ENCODE data around the gene MMP20. TPM values are rescaled to one million over a fixed set of nuclear protein-coding genes. Genes with fewer than 3 reads are reported as not detected.

The MMP20 gene
- total RNA-seq, 1 experiment from 2014 or later, result not detected

DNA sequence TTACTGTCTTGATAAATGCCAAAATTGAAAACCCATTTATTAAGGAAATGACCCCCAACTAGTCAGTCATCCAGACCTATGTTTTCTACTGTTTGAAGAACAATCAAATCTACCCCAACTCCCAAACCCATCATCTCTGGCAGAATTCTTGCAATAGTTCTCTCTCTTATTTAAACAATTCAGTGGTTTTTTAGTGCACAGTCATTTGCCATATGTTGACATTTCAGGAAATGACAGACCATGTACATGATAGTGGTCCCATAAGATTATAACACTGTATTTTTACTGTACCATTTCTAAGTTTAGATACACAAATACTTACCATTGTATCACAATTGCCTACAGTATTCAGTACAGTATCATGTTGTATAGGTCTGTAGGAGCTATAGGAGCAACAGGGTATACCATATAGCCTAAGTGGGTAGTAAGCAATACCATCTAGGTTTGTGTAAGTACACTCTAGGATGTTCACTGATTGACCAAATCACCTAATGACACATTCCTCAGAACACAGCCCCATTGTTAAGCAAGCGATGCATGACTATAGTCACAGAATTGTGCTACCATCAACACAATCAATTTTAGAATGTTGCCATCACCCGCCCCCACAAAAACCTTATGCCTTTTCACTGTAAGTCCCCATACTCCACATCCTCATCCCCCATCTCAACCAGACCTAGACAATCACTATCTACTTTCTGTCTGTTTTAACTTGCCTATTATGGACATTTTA lies 41.8 kb downstream of the MMP20 start:
- Histone ChIP-seq H3K79me2 (ENCODE audit: low read length) (no peaks in the 10 kb centered on the region), H3K9ac (ENCODE audit: low read length) (no peak overlapping the region), H3K4me1 (ENCODE audit: low read length) (no peaks in the 10 kb centered on the region), H3K4me3 (ENCODE audit: low read length) (no peak overlapping the region), H3K4me2 (ENCODE audit: low read depth, low read length, poor library complexity, severe bottlenecking) (no peak overlapping the region), H4K20me1 (ENCODE audit: insufficient read depth, low read depth, low read length) (no peaks in the 10 kb centered on the region), H3K36me3 (ENCODE audit: insufficient read depth, low read length) (no peaks in the 10 kb centered on the region), H3K27me3 (ENCODE audit: low read length) (no peaks in the 10 kb centered on the region), H3K9me3 (ENCODE audit: low read length) (no peaks in the 10 kb centered on the region), H3K9me2 (replicated peaks; ENCODE audit: insufficient read depth, low read length) (no peaks in the 10 kb centered on the region), H2AFZ (ENCODE audit: low read length) (no peak overlapping the region), H3K27ac (ENCODE audit: low read length) (no peak overlapping the region)
- no peak for DNase-seq

- no peak overlapping the region for H2AFZ ChIP-seq (ENCODE audit: low read length)
- H3K9me3 ChIP-seq (ENCODE audit: low read length), result no peaks in the 10 kb centered on the region
- no peaks in the 10 kb centered on the region for H4K20me1 ChIP-seq (ENCODE audit: insufficient read depth, low read depth, low read length)
- DNase-seq, result no peak
- H3K27ac ChIP-seq (ENCODE audit: low read length), result no peak overlapping the region
- H3K9ac ChIP-seq (ENCODE audit: low read length), result no peak overlapping the region
- no peak overlapping the region for H3K4me3 ChIP-seq (ENCODE audit: low read length)
- no peaks in the 10 kb centered on the region for H3K4me1 ChIP-seq (ENCODE audit: low read length)
- H3K36me3 ChIP-seq (ENCODE audit: insufficient read depth, low read length), result no peaks in the 10 kb centered on the region
- H3K4me2 ChIP-seq (ENCODE audit: low read depth, low read length, poor library complexity, severe bottlenecking), result no peak overlapping the region
- H3K79me2 ChIP-seq (ENCODE audit: low read length), result no peaks in the 10 kb centered on the region
- no peaks in the 10 kb centered on the region for H3K27me3 ChIP-seq (ENCODE audit: low read length)
- no peaks in the 10 kb centered on the region for H3K9me2 ChIP-seq (replicated peaks; ENCODE audit: insufficient read depth, low read length)
Measured at GRCh38 chr11:102582140-102582539, 43.0 kb downstream of the MMP20 start.

DNA sequence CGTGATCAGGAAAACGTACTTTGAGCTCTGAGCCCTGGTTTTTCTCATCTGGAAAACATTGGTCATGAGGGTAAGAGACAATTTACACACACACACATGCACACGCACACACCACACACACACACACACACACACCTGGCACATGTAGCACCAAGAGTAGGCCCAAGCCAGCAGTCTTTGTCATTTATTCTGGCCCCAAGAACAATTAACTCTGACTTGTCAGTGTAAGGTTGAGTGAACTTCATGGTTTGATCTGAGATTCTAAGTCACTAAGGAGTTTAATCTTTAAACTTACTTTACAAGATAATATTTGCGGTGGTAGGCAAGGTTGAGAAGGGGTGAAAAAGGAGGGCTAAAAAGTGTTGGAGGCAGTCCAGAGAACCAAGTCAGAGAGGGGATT lies 44.1 kb downstream of the MMP20 start:
- Histone ChIP-seq H3K4me3 (ENCODE audit: low read length) (no peak overlapping the region), H2AFZ (ENCODE audit: low read length) (no peak overlapping the region), H4K20me1 (ENCODE audit: insufficient read depth, low read depth, low read length) (no peaks in the 10 kb centered on the region), H3K79me2 (ENCODE audit: low read length) (no peaks in the 10 kb centered on the region), H3K4me2 (ENCODE audit: low read depth, low read length, poor library complexity, severe bottlenecking) (no peak overlapping the region), H3K4me1 (ENCODE audit: low read length) (no peaks in the 10 kb centered on the region), H3K9ac (ENCODE audit: low read length) (no peak overlapping the region), H3K9me2 (replicated peaks; ENCODE audit: insufficient read depth, low read length) (no peaks in the 10 kb centered on the region; the same call in 1 of the 2 replicates), H3K27ac (ENCODE audit: low read length) (no peak overlapping the region), H3K9me3 (ENCODE audit: low read length) (no peaks in the 10 kb centered on the region), H3K36me3 (ENCODE audit: insufficient read depth, low read length) (no peaks in the 10 kb centered on the region), H3K27me3 (ENCODE audit: low read length) (no peaks in the 10 kb centered on the region)
- DNase-seq, result no peak

DNA sequence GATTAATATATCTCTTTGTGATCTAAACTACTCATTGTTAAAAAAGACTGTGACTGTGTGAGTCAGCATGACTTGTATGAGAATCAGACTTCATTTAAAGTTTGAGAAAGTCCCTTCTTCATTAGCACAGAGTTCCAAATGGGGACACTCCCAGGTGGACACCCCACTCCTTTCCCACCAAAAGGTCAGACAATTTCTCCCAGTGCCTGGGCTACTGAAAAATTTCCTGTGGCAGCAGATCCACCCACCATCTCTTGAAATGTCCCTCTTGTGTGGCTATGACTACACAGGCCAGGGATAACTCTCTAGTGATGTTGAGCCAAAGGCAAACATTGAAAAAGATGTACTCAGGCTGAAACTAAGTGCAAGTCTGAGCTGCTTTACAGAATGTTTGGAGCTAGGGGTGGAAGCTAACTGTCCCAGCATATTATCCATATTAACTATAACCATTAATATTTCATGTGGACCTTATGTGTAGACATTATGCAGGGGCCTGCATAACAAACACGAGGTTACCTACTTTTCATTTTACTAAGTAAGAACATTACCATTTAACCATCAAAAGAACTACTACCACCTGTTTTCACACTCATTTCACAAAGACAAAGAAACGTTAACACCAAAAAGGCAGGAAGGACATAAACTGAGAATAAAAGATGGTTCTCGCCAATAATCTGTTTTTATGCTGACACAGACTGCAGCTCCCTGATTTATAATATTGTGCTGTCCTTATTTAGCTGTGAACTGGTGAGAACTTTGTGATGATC lies 44.8 kb downstream of the MMP20 start:
- Histone ChIP-seq H3K36me3 (ENCODE audit: insufficient read depth, low read length) (no peaks in the 10 kb centered on the region), H3K4me2 (ENCODE audit: low read depth, low read length, poor library complexity, severe bottlenecking) (no peak overlapping the region), H3K9me2 (replicated peaks; ENCODE audit: insufficient read depth, low read length) (no peaks in the 10 kb centered on the region; the same call in 1 of the 2 replicates), H4K20me1 (ENCODE audit: insufficient read depth, low read depth, low read length) (no peaks in the 10 kb centered on the region), H3K79me2 (ENCODE audit: low read length) (no peaks in the 10 kb centered on the region), H3K4me1 (ENCODE audit: low read length) (no peaks in the 10 kb centered on the region), H3K9me3 (ENCODE audit: low read length) (no peaks in the 10 kb centered on the region), H3K4me3 (ENCODE audit: low read length) (no peak overlapping the region), H2AFZ (ENCODE audit: low read length) (no peak overlapping the region), H3K27ac (ENCODE audit: low read length) (no peak overlapping the region), H3K27me3 (ENCODE audit: low read length) (no peaks in the 10 kb centered on the region), H3K9ac (ENCODE audit: low read length) (no peak overlapping the region)
- no peak for DNase-seq

DNA sequence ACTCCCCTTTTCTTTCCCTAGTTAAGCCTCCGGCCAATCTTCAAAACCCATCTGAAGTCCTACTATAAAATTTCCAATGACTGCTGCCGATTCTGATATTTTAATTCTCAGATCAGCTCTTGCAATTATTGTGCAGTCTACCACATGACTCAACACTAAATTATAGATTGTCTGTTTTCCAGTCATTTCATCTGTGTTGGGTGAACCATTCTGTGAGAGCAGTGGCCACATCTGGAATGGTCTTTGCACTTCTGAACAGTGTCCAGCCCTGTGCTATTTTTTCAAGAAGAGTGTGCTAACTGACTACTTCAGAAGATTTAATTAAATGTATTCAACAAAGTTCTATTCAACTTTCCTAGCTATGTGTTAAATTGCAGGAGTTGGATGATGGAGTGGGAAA lies 47.4 kb downstream of the MMP20 start:
- no peak overlapping the region for H2AFZ ChIP-seq (ENCODE audit: low read length)
- H3K36me3 ChIP-seq (ENCODE audit: insufficient read depth, low read length), result no peaks in the 10 kb centered on the region
- H3K4me2 ChIP-seq (ENCODE audit: low read depth, low read length, poor library complexity, severe bottlenecking), result no peak overlapping the region
- no peak overlapping the region for H3K27ac ChIP-seq (ENCODE audit: low read length)
- H4K20me1 ChIP-seq (ENCODE audit: insufficient read depth, low read depth, low read length), result no peaks in the 10 kb centered on the region
- H3K9ac ChIP-seq (ENCODE audit: low read length), result no peak overlapping the region
- no peaks in the 10 kb centered on the region for H3K9me3 ChIP-seq (ENCODE audit: low read length)
- H3K79me2 ChIP-seq (ENCODE audit: low read length), result no peaks in the 10 kb centered on the region
- H3K9me2 ChIP-seq (replicated peaks; ENCODE audit: insufficient read depth, low read length), result no peaks in the 10 kb centered on the region; the same call in 1 of the 2 replicates
- no peak for DNase-seq
- H3K4me3 ChIP-seq (ENCODE audit: low read length), result no peak overlapping the region
- no peaks in the 10 kb centered on the region for H3K27me3 ChIP-seq (ENCODE audit: low read length)
- H3K4me1 ChIP-seq (ENCODE audit: low read length), result no peaks in the 10 kb centered on the region

DNA sequence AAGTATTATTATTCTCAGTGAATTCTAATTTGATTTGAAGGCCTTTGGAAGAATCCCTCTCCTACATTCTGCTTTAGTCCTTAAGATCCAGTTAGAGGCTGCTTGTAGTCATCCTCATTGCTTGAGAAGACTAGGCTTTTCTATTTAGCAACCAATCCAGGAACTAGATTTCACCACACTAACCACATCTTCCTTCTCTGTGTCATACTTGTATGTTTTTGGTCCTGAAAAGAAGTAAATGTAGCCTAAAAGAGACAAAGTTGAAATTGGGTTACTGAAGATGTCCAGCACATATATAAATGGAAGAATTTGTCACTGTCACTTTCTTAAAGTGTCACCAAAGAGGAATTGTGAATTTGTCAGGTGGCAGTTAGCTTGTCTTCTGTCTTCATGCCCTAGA lies 48.0 kb downstream of the MMP20 start:
- no peak for DNase-seq
- no peak overlapping the region for H2AFZ ChIP-seq (ENCODE audit: low read length)

DNA sequence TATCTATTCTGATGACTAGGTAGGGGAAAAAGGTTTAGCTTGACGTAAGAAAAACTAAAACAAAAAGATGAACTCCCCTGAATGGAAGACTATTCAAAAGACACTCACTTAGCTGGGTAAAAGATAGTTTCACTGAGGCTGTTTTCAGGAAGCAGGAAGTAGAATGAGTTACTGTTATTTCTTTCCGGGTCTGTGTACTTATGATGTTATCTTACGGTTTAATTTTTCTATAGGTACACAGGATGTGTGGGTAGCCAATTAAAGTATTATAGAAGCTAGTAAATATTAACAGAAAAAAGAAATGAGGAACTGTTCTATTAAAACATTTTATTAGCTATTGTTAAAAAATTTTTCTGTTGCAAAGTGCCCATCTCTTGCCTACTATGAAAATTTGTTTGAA lies 48.8 kb downstream of the MMP20 start:
- no peak for DNase-seq
- Histone ChIP-seq H3K4me2 (ENCODE audit: low read depth, low read length, poor library complexity, severe bottlenecking) (no peak overlapping the region), H3K4me3 (ENCODE audit: low read length) (no peak overlapping the region), H3K27me3 (ENCODE audit: low read length) (no peaks in the 10 kb centered on the region), H3K36me3 (ENCODE audit: insufficient read depth, low read length) (no peaks in the 10 kb centered on the region), H3K27ac (ENCODE audit: low read length) (no peak overlapping the region), H3K9me2 (replicated peaks; ENCODE audit: insufficient read depth, low read length) (no peaks in the 10 kb centered on the region; the same call in 1 of the 2 replicates), H4K20me1 (ENCODE audit: insufficient read depth, low read depth, low read length) (no peaks in the 10 kb centered on the region), H2AFZ (ENCODE audit: low read length) (peak overlapping the region; percentile 7; the same call in 1 of the 2 replicates), H3K4me1 (ENCODE audit: low read length) (no peaks in the 10 kb centered on the region), H3K9ac (ENCODE audit: low read length) (no peak overlapping the region), H3K9me3 (ENCODE audit: low read length) (no peaks in the 10 kb centered on the region), H3K79me2 (ENCODE audit: low read length) (no peaks in the 10 kb centered on the region)

More for the DNA sequence above, 48.0 kb downstream of the MMP20 start:
- no peaks in the 10 kb centered on the region for H4K20me1 ChIP-seq (ENCODE audit: insufficient read depth, low read depth, low read length)
- H3K36me3 ChIP-seq (ENCODE audit: insufficient read depth, low read length), result no peaks in the 10 kb centered on the region
- H3K27me3 ChIP-seq (ENCODE audit: low read length), result no peaks in the 10 kb centered on the region
- H3K9me2 ChIP-seq (replicated peaks; ENCODE audit: insufficient read depth, low read length), result no peaks in the 10 kb centered on the region; the same call in 1 of the 2 replicates
- H3K9me3 ChIP-seq (ENCODE audit: low read length), result no peaks in the 10 kb centered on the region
- H3K4me2 ChIP-seq (ENCODE audit: low read depth, low read length, poor library complexity, severe bottlenecking), result no peak overlapping the region
- no peak overlapping the region for H3K4me3 ChIP-seq (ENCODE audit: low read length)
- no peaks in the 10 kb centered on the region for H3K4me1 ChIP-seq (ENCODE audit: low read length)
- H3K79me2 ChIP-seq (ENCODE audit: low read length), result no peaks in the 10 kb centered on the region
- H3K9ac ChIP-seq (ENCODE audit: low read length), result no peak overlapping the region
- H3K27ac ChIP-seq (ENCODE audit: low read length), result no peak overlapping the region

- no peaks in the 10 kb centered on the region for H3K27me3 ChIP-seq (ENCODE audit: low read length)
- H3K27ac ChIP-seq (ENCODE audit: low read length), result no peak overlapping the region
- H4K20me1 ChIP-seq (ENCODE audit: insufficient read depth, low read depth, low read length), result no peaks in the 10 kb centered on the region
- no peaks in the 10 kb centered on the region for H3K4me1 ChIP-seq (ENCODE audit: low read length)
- DNase-seq, result no peak
- no peak overlapping the region for H3K4me3 ChIP-seq (ENCODE audit: low read length)
- H3K36me3 ChIP-seq (ENCODE audit: insufficient read depth, low read length), result no peaks in the 10 kb centered on the region
- H3K9ac ChIP-seq (ENCODE audit: low read length), result no peak overlapping the region
- no peaks in the 10 kb centered on the region for H3K9me3 ChIP-seq (ENCODE audit: low read length)
- H3K9me2 ChIP-seq (replicated peaks; ENCODE audit: insufficient read depth, low read length), result no peaks in the 10 kb centered on the region; the same call in 1 of the 2 replicates
- H3K4me2 ChIP-seq (ENCODE audit: low read depth, low read length, poor library complexity, severe bottlenecking), result no peak overlapping the region
- no peaks in the 10 kb centered on the region for H3K79me2 ChIP-seq (ENCODE audit: low read length)
- H2AFZ ChIP-seq (ENCODE audit: low read length), result no peak overlapping the region
Measured at GRCh38 chr11:102575012-102575411, 50.1 kb downstream of the MMP20 start.

All from Karpas-422 (cell line).